HG03045 (cell line): ENCODE results near the gene CIAO3.
"Not testable (repeated sequence)": the region's sequence is repeated elsewhere in the genome, so short reads cannot be mapped to it uniquely, and the experiment has no call there.

ENCODE experiments used
- ATAC-seq: cut with Tn5 transposase; IDR thresholded peaks from one replicate; pipeline ENCODE4 v1.9.1; 2021; ENCODE audit warnings: mild to moderate bottlenecking, moderate library complexity; ENCODE audit not compliant: unreplicated experiment

Gene CIAO3

DNA sequence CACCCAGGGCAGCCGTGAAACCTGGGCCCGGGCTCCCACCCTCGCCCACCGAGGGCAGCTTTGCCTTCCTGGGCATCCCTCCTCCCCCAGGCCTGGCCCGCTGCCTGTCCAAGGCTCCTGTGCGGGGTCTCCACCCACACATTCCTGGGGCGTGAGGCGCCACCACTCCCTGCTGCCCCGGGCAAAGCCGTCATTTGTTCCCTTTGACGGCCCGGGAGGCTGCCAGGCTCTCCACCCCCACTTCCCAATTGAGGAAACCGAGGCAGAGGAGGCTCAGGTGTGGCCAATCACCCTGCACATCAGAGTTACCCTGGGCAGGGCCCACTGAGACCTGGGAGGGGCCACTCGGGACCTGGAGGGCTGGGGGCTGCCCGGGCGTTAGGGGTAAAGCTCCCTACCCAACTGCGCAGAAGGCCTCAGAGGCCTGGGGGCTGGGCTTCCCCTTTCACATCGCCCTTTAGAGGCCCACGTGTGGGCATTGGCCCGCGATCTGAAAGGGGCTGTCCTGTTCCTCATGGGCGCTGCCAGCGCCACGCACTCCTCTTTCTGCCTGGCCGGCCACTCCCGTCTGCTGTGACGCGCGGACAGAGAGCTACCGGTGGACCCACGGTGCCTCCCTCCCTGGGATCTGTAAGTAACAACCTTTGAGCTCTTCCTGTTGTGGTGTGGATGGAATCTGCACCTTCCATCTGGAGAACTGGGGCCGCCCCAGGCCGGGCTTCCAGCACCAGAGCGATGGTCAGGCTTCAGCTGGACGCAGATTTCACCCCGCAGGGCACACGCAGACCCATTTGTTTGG is 19.9 kb upstream of the CIAO3 start, which contains the start of gene MSLN:
Gene MSLN, plus strand, starts transcription at position 190 of the 799 bp plus-strand sequence. CDS start 1,947 bp downstream, outside the sequence.
- no peak for ATAC-seq

DNA sequence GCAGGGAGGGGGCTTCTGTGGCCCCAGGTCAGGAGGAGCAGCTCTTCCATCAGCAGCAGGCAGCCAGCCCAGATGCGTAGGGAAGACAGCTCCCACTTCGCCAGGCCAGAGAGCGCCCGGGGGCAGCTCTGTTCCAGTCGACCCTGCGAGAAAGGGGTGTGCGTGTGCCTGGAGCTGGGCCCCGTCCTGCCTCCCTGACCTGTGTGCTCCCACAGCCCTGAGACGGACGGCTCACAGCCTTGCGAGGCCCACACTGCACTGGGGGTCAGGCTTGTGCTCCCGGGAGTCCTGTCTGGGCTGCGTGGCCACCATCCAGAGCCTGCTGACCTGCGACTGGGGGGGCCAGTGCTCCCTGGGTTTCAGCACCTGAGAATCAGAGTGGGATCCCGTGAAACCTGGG is 19.3 kb upstream of the CIAO3 start:
- ATAC-seq: no peak

DNA sequence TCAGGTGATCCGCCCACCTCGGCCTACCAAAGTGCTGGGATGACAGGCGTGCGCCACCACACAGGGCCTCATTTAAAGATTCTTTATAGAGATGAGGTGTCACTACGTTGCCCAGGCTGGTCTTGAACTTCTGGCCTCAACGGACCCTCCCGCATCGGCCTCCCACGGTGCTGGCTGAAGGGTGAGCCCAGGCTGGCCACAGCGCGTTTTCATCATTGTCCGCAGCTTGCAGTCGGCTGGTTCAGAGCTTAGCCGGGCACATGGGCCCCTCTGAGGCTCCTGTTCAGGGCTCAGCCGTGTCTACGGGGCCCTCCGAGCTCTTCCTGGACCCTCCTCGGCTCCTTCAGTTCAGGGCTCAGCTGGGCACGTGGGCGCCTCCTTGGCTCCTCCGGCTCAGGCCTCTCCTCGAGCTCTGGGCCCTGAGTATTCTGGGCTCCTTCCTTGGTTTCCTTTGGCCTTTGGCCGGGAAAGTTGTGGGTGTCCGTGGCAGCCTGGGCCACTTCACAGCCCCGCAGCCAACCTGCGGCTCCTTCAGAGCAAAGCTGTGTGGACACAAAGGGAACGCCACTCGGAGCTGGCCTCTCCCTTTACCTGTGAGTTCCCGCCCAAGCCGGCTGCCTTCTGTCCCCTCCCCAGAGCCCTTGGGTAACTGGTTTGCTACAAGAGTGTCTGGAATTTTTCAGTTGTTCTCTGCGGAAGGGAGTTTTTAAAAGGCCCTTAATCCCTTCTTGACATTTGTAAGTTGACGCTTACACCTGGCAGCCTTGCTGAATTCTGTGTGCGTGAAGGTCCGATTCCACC is 18.5 kb upstream of the CIAO3 start:
- ATAC-seq: no peak

DNA sequence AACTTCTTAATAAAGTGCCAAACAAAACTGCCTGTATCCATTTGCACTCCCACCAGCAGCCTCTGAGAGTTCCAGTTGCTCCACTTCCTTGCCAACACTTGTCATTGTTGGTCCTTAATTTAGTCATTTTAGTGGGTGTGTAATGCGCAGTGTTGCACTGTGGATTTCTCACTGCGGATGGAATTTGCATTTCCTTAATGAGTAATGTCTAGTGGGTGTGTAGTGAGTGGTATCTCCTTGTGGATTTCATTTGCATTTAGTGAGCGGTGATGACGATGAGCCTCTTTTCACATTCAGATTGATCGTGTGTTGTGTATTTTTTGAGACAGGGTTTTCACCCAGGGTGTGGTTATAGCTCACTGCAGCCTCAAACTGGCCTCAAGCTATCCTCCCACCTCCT is 15.6 kb upstream of the CIAO3 start:
- no peak for ATAC-seq

DNA sequence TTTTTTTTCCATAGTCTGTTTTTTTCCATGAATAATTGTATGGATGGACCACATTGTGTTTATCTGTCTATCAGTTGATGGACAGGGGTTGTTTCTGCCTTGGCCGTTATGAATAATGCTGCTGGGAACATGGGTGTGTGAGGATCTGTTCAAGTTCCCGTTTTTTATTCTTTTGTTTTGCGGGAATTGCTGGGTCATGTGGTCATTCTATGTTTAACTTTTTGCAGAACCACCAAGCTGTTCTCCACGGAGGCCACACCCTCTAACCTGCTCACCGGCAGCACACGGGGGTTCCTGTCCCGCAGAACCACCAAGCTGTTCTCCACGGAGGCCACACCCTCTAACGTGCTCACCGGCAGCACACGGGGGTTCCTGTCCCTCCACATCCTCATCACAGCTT is 13.9 kb upstream of the CIAO3 start:
- ATAC-seq: no peak

DNA sequence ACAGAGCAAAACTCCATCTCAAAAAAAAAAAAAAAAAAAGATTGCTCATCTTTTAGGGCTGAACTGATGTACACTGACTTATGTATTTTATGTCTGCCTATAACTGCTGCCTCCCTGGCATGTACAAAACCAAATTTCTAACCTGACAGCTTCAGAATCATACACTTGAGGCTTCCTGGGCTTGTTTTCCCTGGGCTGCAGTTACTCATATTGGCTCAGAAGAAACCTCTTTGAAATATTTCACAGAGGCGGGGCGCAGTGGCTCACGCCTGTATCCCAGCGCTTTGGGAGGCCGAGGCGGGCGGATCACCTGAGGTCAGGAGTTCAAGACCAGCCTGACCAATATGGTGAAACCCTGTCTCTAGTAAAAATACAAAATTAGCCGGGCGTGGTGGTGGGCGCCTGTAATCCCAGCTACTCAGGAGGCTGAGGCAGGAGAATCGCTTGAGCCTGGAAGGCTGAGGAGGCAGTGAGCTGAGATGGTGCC is 13.4 kb upstream of the CIAO3 start:
- not testable (repeated sequence) for ATAC-seq

DNA sequence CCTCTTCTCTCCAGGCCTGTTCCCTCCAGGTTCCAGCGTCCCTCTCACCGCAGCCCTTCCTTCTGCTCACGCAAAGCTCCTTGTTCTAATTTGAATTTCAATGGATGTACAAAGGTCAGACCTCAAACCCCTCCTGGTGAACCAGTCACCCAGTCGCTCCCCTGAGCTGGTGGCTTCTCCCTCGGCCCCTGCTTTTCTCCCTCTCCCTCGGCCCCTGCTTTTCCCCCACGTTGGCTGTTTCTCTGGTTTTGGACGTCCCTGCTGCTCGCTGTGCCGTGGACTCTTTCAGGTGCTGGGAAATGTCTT is 11.2 kb upstream of the CIAO3 start:
- ATAC-seq: no peak

DNA sequence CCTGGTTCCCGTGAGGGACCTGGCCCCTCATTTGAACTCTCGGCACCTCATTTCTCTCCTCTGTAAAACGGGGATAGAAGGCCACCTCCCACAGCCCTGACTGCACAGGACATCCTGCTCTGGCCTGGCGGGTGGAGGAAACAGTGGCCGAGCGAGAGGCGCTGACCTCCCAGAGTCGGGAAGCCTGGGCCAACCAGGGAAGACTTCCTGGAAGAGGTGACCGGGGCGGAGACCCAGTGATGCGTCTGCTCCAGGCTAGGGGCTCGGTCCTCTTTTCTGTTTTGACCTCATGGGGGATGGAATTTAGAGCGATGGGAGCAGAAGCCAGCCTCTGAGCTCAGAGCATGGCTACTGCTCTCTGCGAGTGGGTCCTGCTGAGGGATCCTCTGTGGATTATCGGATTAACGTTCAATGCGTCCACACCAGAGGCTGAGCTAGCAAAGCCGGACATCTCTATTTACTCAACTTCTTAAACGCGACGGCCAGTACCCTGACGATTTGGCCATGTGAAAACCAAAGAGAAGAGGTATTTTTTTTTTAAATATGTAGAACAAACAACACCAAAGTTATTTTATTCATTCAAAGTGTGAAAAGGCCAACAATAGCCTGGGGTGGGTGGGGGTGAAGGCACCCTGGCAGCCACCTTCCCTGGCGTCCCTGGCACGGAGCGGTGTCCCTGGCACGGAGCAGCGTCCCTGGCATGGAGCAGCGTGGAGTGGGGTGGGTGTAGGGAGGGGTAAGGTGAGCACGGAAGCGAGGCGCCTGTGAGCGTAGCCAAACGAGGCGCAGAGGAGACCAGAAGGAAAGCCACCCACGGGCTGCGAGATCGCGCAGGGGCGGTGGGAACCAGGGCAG is 10.6 kb upstream of the CIAO3 start:
- no peak for ATAC-seq

DNA sequence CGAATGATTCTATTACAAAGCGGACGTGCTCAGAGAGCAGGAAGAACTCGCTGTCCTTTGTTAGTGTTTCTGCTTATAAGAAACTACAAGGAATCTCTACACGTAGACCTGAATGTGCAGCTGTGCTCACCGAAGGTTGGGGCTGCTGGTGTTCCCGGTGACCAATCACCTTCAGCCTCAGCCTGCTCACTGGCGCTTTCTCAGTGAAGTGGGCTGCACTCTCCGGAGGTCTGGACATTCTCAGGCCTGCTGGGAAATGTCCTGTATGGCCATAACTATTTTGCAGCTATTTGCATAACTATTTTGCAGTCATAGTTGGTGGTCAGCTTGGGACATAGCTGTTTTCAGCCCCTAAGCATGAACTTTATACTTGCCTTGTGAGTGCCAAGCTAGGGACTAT is 9.7 kb upstream of the CIAO3 start:
- ATAC-seq: no peak

DNA sequence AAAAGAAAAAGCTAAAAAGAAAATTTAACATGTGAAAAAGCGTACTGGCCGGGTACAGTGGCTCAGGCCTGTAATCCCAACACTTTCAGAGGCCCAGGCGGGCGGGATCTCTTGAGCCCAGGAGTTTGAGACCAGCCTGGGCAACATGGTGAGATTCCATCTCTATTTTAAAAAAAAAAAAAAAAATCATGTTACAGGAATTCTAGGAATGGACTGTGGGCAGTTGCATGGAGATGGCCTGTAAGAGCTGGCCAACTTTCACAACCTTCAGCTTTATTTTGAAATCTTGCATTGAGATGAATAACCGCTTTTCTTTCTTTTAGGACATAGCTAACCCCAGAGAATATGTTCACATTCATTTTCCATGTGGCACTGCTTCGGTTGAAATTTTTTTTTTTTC is 8.2 kb upstream of the CIAO3 start:
- no peak for ATAC-seq

DNA sequence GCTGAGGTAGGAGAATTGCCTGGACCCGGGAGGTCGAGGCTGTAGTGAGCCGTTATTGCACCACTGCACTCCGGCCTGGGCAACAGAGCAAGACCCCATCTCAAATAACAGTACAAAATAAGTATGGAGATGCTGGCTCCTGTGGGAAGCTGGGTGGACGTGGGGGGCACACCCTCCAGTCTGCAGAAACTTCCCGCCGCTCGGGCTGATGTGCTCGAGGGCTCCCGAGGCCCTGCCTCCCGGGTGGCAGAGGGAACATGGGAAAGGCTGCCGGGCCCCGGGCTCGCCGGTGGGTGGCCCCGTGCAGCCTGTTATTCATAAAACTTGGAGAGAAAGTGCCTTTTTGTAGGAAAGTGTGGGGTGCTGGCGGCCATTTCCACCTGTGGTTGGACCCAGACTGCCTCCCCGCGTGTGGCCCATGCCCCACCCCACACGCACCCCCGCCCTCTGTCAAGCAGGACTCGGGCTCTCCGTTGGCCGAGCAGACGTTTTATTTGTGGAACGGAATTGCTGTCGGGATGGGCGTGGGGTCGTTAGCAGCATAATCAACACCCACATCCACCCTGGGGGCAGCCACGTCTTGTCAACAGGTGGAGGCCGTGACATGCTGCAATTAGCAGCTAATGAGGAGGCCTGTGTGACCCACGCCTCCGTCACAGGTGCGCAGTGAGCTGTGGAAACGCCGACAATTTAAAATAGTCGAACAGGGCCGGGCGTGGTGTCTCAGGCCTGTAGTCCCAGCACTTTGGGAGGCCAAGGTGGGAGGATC is 7.4 kb upstream of the CIAO3 start:
- no peak for ATAC-seq

DNA sequence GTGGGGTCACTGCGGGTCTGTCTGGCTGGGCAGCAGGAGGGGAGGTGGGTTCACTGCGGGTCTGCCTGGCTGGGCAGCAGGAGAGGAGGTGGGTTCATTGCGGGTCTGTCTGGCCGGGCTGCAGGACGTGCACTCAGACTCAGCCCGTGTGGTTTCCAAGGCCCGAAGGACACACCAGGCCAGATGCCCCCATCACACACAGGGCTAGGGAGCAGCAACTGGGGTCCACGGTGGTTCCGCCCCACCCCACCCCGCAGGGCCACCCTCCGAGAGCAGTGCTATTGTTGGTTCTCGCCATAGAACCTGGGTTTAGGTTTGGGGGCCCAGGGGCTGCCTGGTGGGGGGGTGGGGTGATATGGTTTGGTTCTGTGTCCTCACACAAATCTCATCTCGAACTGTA is 5.8 kb upstream of the CIAO3 start:
- ATAC-seq: no peak

DNA sequence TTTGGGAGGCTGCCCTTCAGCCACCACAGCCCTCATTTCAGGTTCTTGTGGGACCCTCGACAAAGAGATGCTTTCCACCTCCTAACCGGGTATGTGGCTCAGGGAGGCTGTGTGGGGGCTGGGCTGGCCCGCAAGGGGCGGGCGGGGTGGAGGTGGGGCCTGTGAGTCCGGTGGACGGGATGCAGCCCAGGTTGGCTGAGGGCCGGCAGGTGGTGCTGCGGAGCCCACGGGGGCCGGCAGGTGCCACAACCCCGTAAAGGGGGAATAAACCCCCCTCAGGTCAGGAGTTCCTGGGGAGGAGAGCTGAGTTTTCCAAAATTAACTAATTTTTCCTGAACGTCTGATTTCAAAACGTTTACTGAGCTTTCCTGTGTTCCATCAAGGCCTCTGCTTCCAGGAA is 4.9 kb upstream of the CIAO3 start:
- ATAC-seq: no peak

DNA sequence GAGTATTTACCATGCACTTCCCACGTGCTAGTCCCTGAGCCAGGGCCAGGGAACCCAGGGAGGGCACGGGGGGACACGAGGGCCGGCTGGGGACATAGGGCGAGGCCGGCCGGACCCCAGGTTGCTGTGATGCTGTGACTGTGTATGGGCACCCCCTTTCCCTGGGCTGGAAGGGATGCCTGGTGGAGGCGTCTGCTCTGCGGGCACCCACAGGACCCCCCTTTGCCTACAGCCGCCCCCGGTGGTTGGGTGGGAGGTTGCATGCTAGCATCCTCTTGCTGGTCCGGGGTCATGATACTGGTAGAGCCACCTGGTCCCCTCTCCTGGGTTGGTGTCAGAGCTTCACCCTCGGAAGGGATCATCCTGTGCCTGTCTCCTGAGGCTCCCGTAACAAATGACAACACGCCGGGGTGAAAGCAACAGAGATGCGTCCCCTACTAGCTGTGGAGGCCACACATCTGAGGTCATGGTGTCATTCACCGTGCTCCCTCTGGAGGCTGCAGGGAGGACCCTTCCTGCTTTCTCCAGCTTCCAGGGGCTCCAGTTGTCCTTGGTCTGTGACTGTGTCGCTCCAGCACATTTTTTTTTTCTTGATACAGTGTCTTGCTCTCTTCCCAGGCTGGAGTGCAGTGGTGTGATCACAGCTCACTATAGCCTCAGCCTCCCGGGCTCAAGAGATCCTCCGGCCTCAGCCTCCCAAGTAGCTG is 3.1 kb upstream of the CIAO3 start:
- ATAC-seq: no peak

DNA sequence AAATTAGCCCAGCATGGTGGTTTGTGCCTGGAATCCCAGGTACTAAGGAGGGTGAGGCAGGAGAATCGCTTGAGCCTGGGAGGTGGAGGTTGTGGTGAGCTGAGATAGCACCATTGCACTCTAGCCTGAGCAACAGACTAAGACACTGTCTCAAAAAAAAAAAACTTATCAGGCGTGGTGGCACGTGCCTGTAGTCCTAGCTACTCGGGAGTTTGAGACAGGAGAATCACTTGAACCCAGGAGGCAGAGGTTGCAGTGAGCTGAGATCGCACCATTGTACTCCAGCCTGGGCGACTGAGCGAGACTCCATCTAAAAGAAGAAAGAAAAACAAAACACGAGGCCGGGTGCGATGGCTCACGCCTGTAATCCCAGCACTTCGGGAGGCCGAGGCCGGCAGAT is 2.1 kb upstream of the CIAO3 start:
- not testable (repeated sequence) for ATAC-seq

DNA sequence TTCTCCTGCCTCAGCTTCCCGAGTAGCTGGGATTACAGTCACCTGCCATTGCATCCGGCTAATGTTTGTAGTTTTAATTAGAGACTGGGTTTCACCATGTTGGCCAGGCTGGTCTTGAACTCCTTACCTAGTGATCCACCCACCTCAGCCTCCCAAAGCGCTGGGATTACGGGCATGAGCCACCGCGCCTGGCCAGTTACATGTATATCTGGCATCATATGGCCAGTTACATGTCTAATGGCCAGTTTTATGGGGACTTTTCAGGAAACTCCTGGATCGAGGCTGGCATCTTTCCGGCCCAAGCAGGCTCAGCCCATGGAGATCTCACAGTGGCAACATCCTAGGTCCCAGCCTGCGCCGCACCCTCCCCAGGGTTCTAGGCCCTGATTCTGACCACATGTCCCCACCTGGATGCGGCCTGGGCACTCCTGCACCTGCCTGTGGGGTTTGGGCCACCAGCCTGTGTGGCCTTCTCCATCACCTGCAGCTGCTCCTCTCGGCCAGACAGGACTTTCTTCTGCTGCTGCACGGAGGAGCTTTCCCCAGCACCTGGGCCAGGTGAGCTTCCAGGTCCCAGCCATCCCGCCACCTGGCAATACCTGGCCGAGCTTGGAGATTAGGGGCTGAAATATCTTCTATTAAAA is 1.3 kb upstream of the CIAO3 start:
- ATAC-seq: no peak

DNA sequence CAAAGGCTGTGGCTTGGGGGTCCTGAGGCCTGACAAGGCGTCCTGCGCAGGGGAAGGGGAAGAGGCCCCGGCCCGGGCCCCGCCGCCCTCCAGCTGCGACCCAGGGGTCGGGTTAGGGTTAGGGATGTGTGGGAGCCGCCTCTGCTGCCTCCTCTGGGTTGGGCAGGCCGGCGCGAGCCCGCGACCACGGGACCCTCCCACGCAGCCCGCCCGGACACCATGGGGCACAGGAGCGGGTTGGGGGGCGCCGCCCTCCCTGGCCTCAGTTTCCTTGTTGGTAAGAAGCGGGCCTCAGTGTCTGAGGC is 386 bp downstream of the CIAO3 start:
- ATAC-seq: peak; percentile 9

DNA sequence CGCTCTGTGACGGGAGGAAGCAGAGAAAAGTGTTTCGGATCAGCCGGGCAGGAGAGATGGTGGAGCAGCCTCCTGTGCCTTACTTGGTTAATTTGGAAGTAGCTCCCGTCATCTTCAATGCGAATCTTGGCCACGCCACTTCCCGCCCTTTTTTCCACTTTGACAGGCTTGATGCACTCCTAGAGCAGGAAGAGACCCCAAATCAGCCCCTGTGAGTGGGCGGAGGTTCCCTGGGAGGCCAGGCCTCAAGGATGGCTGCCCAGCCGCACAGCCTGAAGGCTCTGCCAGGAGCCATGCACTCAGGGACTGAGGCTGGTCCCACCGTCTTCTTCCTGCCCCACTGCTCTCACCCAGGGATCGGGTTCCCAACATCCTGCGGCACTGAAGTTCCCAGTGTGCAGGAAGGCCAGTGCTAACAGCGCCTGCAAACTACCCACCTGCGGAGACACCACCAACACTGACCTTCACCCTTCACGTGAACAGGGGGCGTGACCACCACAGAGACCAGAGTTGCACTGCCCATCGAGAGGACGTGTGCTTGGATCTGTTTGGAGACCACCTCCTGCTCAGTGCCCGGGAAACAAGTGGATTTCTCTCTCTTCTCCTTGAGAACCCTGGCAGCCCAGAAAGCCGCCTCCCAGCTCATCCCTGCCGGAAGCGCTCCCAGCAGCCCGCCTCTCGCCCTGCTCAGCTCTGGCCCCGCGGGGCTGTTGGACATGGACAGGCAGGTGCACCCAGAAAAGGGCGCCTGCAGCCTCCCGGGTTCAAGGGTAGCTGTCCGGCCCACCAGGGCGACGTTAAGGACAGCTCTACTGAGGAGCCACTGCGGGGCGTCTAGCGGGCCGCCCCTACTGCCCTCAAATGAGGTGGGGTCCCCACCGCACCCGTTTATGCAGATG is 988 bp downstream of the CIAO3 start:
- ATAC-seq: no peak
